Epithelial cell of proximal tubule (primary cell): ENCODE measurements around the gene IRAG1. TPM values are rescaled to one million over a fixed set of nuclear protein-coding genes. Genes with fewer than 3 reads are reported as not detected.

ENCODE experiments used
- DNase-seq: peaks from one replicate; pipeline ENCODE4 v3.0.0-alpha.2; 2011; ENCODE audit warnings: low read depth
- H3K4me3 ChIP-seq: 2 replicates; pipeline ENCODE4 v1.5.1; 2011; ENCODE audit warnings: low read depth, mild to moderate bottlenecking, low read length
- CTCF ChIP-seq: conservative IDR thresholded peaks from 2 replicates; pipeline ENCODE4 v1.5.1; 2012; ENCODE audit warnings: low read depth, mild to moderate bottlenecking, low read length
- total RNA-seq: library from RNA; depleted of rRNA; stranded (reverse); fragments of >200 nt; gene quantifications from 2 replicates; pipeline ENCODE4 v1.2.3, GENCODE V29; 2015

The IRAG1 gene
- total RNA-seq, 1 donor from 2014 or later, result not detected

GRCh38 chr11:10654811-10655150 lies 38.8 kb downstream of the IRAG1 start:
- H3K4me3 ChIP-seq, result no peak overlapping the region
- no peak for DNase-seq
- TF ChIP-seq CTCF, result no peak

- peak; percentile 86 for TF ChIP-seq CTCF
- no peak for DNase-seq
- H3K4me3 ChIP-seq, result no peak overlapping the region
Observed at GRCh38 chr11:10653946-10654810, 39.4 kb downstream of the IRAG1 start.

GRCh38 chr11:10653261-10653660 lies 40.3 kb downstream of the IRAG1 start:
- DNase-seq, result no peak
- TF ChIP-seq CTCF, result no peak
- no peak overlapping the region for H3K4me3 ChIP-seq

- no peak for DNase-seq
- no peak for TF ChIP-seq CTCF
- H3K4me3 ChIP-seq, result no peak overlapping the region
Observed at GRCh38 chr11:10651656-10652361, 41.7 kb downstream of the IRAG1 start.

- no peak for TF ChIP-seq CTCF
- DNase-seq, result no peak
- no peak overlapping the region for H3K4me3 ChIP-seq
Observed at GRCh38 chr11:10650630-10651029, 42.9 kb downstream of the IRAG1 start.

GRCh38 chr11:10650166-10650565 lies 43.4 kb downstream of the IRAG1 start:
- no peak for DNase-seq
- H3K4me3 ChIP-seq, result no peak overlapping the region
- no peak for TF ChIP-seq CTCF
